Colonic mucosa (tissue), 4 donors: ENCODE measurements around the gene CARD8. TPM values are rescaled to one million over a fixed set of nuclear protein-coding genes. Genes with fewer than 3 reads are reported as not detected.

Experiments used
- DNase-seq: peaks from one replicate; pipeline ENCODE4 v3.0.0-alpha.2; 2020
- H3K27ac ChIP-seq: fragments of 200-600 bp; one replicate; pipeline ENCODE4 v1.8.0; 2021
- H3K27me3 ChIP-seq: fragments of 200-600 bp; one replicate; pipeline ENCODE4 v1.8.0; 2021
- H3K36me3 ChIP-seq: fragments of 200-600 bp; one replicate; pipeline ENCODE4 v1.8.0; 2021
- H3K4me1 ChIP-seq: fragments of 200-600 bp; one replicate; pipeline ENCODE4 v1.8.0; 2021; ENCODE audit warnings: mild to moderate bottlenecking
- H3K4me3 ChIP-seq: fragments of 200-600 bp; one replicate; pipeline ENCODE4 v1.8.0; 2021
- H3K9ac ChIP-seq, 2 donors: one replicate each; pipeline ENCODE4 v1.7.0; 2013; ENCODE audit warnings: control low read depth in 2 of 2, low read depth in 2 of 2, low read length in 2 of 2
- H3K9me3 ChIP-seq: fragments of 200-600 bp; one replicate; pipeline ENCODE4 v1.8.0; 2021
- CTCF ChIP-seq: fragments of 200-600 bp; IDR thresholded peaks from one replicate; pipeline ENCODE4 v1.8.0; 2022; ENCODE audit warnings: antibody characterized with exemption, mild to moderate bottlenecking
- intact Hi-C: fragments of 100-400 bp; cut with DNase I; formaldehyde crosslinking; loops from one replicate; pipeline ENCODE4 v1.14.1; 2022
- total RNA-seq, 2 donors: library from RNA; stranded (reverse); fragmentation: NEBNext Ultra II Directional in 1 of 2; extraction: Animal tissue kit (Norgen Biotek cat#: 25700) in 1 of 2; gene quantifications; one replicate each; pipeline ENCODE4 v1.2.1, GENCODE V29; 2021
- donor health status: healthy.
- donor health status: DM: no; HTN: no; CAD: no.
- donor health status: DM: no; HTN: no; CAD: no.

Gene CARD8
- total RNA-seq, 2 donors from 2014 or later: 17.9 to 20.3 TPM

DNA sequence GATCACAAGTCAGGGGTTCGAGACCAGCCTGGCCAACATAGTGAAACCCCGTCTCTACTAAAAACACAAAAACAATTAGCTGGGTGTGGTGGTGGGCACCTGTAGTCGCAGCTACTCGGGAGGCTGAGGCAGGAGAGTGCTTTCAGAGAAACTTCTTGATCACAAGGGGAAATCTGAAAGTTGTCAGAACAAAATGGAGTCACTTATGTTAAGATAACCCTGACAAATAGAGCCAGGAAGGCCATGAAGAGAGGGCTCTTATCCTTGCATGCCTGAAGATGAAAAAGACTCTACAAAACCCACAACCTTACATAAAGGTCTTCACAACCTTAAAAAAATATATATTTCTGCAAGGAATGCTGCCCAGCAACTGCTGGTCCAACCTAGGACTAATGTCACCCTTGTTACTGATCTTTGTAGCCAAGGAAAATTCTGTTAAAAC lies 1.2 kb downstream of the CARD8 start:
- peaks cover 6% of the 10 kb centered on the region for H3K4me1 ChIP-seq
- TF ChIP-seq CTCF: no peak
- H3K36me3 ChIP-seq: no peaks in the 10 kb centered on the region
- peak overlapping the region; percentile 97 for H3K27ac ChIP-seq
- DNase-seq: no peak
- H3K27me3 ChIP-seq: no peaks in the 10 kb centered on the region
- no peaks in the 10 kb centered on the region for H3K9me3 ChIP-seq
- intact Hi-C loops: no loop called here
- H3K9ac ChIP-seq: peak overlapping the region in 1 of 2 donors; percentile 50
- peak overlapping the region; percentile 54 for H3K4me3 ChIP-seq

GRCh38 chr19:48253999-48254398 lies 1.7 kb downstream of the CARD8 start:
- Histone ChIP-seq H3K36me3 (no peaks in the 10 kb centered on the region), H3K27ac (no peak overlapping the region), H3K4me3 (no peak overlapping the region), H3K9me3 (no peaks in the 10 kb centered on the region), H3K4me1 (peaks cover 6% of the 10 kb centered on the region), H3K9ac (no peak overlapping the region), H3K27me3 (no peaks in the 10 kb centered on the region)
- no peak for TF ChIP-seq CTCF
- intact Hi-C loops: no loop called here
- DNase-seq: no peak

DNA sequence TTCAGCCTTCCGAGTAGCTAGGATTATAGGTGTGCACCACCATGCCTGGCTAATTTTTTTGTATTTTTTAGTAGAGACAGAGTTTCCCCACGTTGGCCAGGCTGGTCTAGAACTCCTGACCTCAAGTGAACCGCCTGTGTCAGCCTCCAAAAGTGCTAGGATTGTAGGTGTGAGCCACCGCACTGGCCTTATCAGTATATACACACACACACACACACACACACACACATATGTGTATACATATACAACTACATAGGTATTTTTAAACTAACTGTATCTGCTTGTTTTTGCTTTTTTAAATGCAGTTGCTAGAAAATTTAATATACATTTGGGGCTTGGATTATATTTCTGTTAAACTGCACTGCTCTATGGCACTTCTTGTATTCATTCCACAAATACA lies 3.1 kb downstream of the CARD8 start:
- Histone ChIP-seq H3K27me3 (no peaks in the 10 kb centered on the region), H3K27ac (no peak overlapping the region), H3K36me3 (no peaks in the 10 kb centered on the region), H3K4me1 (peaks cover 6% of the 10 kb centered on the region), H3K4me3 (no peak overlapping the region), H3K9me3 (no peaks in the 10 kb centered on the region), H3K9ac (no peak overlapping the region)
- no peak for TF ChIP-seq CTCF
- intact Hi-C loops: no loop called here
- DNase-seq: no peak

DNA sequence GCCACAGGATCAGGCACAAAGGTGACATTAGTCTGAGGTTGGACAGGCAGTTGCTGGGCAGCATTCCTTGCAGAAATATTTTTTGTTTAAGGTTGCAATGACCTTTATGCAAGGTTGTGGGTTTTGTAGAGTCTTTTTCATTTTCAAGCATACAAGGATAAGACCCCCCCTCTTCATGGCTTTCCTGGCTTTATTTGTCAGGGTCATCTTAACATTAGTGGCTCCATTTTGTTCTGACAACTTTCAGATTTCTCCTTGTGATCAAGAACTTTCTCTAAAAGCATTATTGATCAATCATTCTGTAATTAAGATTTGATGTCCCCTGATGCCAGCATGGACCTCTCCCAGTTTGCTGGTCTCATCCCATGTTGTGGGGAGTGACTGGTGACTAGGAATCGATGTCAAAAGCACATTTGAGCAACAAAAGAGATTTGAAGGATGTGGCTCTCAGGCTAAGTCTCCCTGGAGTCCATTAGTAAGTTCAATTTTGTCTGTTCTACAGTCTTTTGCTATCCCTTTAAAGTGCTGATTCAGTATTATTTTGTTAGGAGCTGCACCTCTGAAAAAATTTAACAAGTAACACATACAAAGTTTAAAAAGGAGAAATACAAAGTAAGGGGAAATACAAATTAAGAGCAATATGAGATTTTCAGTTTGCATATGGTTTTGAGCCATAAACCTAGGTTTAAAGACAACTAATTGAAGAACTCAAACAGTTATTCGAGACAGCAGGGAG lies 5.3 kb downstream of the CARD8 start:
- H3K9ac ChIP-seq: no peak overlapping the region
- intact Hi-C loops: no loop called here

GRCh38 chr19:48249502-48250014 lies 6.2 kb downstream of the CARD8 start:
- intact Hi-C loops: no loop called here
- no peak for TF ChIP-seq CTCF
- H3K27me3 ChIP-seq: no peaks in the 10 kb centered on the region
- peak overlapping the region in 1 of 2 donors; percentile 47 for H3K9ac ChIP-seq
- DNase-seq: peak; percentile 34
- no peaks in the 10 kb centered on the region for H3K36me3 ChIP-seq
- peak overlapping the region; percentile 12 for H3K4me3 ChIP-seq
- H3K4me1 ChIP-seq: peaks cover 3% of the 10 kb centered on the region
- H3K27ac ChIP-seq: peak overlapping the region; percentile 78
- H3K9me3 ChIP-seq: no peaks in the 10 kb centered on the region

More for the DNA sequence above, 5.3 kb downstream of the CARD8 start:
- no peak for DNase-seq
- no peaks in the 10 kb centered on the region for H3K9me3 ChIP-seq
- H3K27me3 ChIP-seq: no peaks in the 10 kb centered on the region
- H3K27ac ChIP-seq: peak overlapping the region; percentile 50
- peaks cover 6% of the 10 kb centered on the region for H3K4me1 ChIP-seq
- TF ChIP-seq CTCF: no peak
- no peaks in the 10 kb centered on the region for H3K36me3 ChIP-seq
- H3K4me3 ChIP-seq: no peak overlapping the region
